ENCODE results near the gene FYN.

Gene FYN

DNA sequence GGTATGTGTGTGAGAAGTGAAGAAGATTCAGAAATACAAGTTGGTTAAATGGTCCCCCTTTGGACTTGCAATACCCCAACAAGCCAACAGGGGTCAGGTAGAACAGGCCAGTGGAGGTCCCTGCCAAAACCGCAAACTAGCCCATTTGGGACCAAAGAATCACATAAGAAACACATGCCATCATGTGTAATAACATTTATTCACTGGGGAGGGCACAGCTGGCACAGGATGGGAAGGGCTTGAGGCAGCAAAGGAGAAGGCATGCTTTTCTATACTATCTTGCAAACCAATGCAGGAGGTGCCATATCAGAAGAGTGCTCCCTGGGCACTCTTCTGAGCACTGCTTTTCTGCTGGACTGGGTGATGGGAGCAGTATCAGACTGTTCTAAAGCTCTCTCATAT lies 151.5 kb downstream of the FYN start:
- no peak for DNase-seq

DNA sequence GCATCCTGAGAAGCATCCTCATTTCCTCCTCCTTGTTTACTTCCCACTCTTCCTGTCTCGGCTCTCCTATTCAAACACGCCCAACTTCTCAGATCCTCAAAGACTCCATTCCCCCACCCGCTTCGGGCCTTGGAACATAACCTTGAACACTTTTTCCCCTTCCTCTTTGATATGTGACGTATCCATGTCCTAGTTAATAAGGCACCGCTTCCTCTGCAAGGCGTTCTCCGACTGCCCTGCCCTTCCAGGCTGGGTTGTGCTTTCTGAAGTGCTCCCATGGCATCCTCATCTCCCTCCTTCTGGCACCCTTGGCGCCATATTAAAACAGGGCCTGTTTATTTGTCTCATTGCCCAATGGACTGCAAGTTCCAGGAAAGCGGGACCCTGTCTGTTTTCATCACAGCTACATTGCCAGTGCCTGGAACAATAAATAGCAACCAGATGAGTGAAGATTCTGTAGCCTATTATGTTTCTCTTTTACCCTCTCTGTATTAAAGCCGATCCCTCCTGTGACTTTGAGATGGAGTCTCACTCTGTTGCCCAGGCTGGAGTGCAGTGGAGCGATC lies 152.2 kb downstream of the FYN start:
- DNase-seq: no peak

DNA sequence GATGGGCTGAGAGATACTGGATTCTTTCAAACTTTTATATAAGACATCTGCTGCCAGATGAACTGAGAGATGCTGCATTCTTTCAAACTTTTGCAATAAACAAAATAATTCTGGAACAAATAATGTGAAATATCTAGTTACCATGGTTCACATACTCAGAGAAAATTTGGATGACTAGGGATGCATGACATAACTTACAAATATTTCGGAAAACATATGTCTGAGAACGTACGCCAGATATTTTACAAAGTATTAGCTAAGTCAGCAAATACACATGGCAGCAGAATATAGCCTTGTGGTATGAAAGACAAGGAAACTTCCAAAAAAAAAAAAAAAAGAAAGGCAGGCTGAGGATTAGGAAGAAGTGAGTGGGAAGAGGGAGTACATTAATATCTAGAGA lies 154.3 kb downstream of the FYN start:
- DNase-seq: no peak

DNA sequence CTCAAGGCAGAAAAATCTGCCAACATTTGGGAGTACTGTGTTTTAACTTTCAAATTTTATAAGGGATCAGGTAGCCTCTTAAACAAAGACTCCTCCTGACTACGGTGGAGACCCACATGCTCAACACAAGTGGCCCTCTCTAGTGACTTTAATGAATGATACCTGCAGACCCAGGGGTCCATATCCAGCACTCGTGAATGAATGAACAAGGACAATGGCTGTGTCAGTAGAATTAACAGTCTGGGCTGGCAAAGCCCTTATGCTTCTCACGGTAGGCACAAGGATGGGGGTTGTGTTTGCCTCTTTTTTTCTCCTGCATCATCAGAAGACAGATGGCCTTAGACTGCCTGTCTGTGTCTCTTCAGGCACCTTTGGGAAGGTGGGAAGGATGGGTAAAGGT lies 154.9 kb downstream of the FYN start:
- DNase-seq: no peak

DNA sequence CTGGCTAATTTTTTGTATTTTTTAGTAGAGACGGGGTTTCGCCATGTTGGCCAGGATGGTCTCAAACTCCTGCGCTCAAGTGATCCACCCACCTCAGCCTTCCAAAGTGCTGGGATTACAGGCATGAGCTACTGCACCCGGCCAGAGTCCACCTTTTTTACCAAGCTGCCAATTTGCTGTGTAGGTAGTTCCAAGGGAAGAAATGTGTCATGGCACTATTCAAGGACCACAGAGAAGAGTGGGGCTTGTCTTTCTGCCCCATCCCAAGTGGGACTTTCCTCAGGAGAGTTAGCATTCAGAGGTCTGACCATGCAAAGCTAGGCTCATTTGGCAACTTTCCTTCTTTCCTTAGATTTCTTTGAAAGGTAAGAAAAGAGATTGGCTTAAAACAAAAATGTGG lies 155.6 kb downstream of the FYN start:
- no peak for DNase-seq

DNA sequence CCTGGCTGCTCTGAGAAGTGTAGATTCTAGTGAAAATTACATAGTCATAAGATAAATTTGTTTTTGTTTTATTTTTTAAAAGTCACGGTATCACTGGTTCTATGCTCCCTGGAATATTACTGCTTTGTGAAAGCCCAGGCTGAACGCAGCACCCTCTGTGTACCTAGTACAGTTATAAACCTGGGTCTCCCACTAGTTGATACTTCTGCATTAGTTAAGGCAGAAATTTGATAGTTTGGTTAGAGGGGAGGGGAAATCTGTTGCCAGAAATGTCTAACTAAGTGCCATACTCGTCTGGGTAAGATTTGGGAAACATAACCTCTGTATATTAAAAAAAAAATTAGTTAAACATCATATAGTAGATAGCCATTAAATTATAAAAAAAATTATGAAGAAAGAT lies 156.9 kb downstream of the FYN start:
- DNase-seq: no peak

DNA sequence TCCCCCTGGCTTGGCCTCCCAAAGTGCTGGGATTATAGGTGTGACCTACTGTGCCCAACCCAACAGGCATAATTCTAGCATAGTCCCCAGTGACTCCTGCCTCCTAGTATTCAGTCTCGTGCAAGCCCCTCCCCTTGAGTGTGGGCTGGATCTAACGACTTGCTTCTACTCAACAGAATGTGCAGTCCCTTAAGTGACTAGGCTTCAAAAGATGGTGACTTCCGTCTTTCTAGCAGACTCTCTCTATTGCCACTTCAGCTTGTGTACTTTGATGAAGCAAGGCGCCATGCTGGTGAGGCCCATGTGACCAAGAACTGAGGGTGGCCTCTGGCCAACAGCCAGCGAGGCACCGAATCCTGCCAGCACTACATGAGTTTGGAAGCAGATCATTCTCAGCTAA lies 157.9 kb downstream of the FYN start:
- peak; percentile 50 for DNase-seq

DNA sequence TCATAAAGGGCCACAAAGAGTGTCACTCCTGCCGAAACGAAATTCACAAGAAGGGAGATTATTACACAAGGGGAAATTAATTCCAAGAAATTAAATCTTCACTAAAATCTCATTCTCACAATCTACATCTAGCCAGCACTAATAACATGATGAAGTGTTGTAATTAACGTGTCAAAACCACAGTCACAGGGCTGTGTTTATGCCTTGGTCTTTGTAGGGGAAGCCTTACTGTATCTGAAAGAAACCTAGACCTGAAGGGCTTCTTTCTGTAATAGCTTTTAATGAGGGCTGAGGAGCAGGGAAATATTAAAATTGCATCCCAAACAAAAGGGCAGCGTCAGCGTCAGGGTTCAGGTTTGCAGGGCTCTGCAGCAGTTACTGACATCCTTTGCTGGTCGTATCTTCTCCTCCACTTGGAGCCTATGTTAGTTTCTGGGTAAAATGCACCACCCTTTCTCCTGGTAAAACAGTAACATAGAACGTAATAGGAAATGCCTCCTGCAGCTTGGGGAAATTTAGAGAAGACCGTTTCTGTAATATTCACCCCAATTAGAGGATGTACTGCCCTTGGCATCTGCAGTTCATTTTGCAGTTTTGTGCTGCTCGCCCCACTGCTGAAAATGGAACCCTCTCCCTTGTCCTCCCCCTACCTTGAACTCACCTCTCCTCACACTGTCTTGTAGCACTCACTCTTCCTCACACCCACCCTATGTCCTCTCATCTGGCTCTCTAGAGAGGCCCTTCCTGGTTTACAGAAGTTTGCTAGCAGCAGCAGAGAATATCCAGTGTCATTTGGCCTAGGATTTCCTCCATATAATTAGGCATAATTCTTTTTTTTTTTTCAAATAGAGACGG lies 158.6 kb downstream of the FYN start:
- DNase-seq: no peak

DNA sequence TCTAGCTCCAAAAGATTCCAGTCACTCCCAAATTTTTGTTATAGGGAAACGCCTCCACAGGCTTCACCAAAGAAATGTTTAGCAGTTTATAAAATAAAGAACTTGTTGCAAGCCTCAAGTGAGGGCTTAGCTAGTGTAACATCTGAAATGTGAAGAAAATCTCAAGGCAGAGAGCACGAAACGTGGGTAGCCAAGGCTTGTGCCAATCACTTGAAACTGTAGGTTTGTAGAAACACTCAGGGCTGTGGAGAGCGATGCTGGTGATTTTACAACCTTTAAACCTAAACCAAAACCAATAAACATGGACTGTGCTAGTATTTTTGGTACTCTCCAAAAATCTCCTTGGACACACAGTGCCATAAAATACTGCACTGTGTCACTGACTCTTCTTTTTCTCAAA lies 159.4 kb downstream of the FYN start:
- DNase-seq: no peak

DNA sequence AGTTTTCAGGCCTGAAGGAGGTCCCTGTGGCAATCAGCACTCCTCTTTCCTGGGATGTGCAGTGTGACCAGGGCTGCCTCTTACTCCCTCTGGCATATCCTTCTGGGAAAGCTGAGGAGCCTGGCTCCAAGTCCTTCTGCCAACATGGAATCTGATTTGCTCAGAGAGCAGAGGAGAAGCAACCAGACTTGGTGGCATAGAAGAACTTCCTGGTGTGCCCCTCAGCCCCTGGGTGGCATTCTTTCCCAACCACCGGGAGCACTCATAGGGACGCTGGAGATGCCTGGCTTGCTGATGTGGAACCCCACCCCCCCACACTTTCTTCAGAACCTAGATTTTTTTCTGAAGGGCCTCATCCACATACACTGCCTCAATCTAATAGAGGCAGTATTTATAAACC lies 160.0 kb downstream of the FYN start:
- DNase-seq: no peak

DNA sequence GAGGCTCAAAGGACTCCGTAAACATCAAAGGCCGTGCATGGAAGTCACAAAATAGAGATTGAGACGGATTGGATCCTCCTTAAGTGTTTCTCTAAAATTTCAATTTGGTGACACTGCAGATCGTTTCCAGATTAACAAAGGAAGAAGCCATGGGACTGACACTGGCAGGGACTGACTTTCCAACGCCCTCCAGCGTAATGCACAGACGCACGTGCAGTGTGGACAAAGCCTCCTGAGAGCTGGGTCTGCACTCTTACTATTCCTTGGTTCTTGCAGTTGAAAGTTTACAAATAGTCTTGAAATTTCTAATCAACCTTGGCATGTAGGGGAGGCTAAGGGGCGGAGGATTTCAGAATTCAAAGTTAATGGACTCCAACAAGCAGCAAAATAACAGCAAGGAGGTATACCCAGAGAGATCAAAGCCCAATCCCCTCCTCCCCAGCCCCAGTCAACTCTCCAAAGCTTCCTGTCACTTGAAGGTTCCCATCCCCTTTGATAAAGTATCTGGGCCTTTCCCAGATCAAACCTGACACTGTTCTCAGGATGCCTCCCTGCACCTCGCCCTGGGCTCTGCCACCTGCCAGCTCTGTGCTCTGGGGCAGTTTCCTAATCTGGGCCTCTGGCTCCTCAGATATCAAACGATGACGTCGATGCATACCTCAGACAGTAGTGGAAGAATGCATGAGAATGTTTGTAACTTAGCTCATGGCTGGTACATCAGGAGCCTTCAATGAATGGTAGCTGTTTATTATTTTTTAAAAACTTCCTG lies 161.1 kb downstream of the FYN start:
- no peak for DNase-seq

DNA sequence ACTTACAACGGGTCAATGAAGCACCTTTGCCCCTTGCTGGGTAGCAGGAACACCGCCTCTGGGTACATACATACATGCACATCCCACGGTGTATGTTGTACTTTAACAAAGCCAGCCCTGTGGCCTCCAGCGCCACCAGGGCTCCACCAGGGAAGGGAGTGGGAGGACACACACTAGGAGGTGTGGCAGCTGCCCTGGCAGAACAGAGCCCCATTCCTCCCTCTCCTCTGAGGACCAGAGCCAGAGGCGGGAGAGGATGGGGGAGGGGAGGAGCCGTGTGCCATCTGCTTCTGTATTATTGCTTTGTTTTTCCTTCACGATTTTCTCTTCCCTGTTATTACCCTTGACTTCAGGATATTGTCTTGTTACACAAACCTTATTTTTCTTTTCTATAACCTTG lies 161.8 kb downstream of the FYN start:
- no peak for DNase-seq

DNA sequence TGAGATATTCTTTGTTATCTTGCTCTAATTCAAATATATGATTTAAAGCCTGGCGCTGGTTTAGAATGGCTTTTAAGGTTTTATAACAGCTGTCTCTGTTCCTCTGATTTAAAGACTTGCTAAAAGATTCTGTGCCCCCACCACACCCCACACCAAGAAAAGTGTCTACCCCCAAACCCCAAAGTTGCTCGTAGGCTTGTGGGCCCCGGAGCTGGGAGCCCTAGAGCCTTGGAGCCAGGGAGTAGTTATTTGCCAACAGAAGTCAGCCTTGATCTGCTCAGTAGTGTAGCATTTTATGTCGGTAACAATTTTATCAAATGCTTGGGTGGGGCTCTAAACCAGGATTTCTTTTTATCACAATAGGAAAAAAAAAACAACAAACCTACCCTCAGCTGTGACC lies 162.3 kb downstream of the FYN start:
- DNase-seq: no peak

DNA sequence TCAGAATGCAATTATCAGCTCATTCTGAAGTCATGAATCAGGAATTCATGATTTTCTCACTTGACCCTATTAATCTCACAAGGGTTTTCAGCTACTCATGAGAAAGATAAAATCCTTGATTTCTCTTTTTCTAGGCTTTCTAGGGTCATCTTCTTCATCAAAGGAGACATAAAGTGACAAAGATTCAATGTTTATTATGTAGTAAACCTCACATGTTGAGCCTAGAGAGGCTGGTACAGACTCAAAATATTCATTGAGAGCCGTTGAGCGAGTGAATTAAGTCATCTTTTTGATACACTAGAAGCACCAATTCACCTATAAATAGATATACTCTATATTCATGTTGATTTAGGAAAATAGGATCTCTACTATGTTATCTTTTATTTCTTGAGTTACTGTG lies 162.8 kb downstream of the FYN start:
- DNase-seq: no peak

DNA sequence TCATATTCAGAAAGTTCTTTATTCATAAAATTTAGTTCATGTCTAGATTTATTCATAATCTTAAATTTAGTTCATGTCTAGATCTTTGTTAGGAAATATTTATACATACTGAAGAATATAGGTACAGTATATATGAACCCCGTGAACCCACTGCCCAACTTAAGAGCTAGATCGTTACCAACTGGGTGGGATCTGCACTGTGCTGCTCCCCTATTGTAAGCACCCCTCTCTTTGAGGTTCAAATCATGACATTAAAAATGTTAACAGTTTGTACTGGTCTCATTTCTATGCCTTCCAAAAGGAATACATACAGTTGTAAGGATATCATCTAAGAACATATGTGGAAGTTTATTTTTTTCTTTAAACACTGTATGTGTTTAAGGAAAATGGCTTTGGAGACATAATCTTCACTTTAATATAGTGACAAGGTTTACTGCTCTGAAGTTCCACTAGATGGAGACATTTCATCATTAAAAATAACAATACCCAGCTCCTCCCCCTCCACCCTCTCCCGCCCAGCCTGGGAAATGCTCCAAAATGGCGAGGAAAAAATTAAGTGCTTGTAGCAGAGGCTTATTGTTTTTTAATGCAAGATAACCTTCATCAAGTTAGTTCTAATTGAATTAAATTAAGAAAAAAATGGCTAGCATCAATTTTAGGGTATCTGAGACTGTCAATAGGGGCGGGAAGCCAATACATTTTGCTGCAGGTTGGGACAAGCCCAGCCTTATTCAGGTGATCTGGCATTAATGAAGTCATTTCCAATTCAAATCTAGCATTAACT lies 163.4 kb downstream of the FYN start:
- peak; percentile 57 for DNase-seq

DNA sequence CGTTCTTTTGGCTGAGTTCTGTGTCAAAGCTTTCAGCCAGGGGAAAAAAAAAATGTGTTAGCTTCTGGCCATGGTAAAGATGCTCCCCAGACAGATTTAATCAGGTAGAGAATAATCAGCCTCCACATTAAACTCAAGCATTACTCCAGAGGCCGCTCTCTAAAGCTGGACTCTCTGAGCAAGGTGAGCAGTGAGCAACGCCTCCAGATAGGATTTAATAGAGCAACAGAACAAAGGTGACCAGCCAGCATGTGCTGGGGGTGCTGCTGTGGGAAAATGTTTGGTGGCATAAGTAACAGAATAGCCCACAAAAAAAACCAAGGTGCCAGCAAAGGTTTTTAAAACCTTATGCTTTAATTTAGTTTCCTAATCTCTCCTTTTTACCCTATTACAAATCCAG lies 164.1 kb downstream of the FYN start:
- DNase-seq: no peak

DNA sequence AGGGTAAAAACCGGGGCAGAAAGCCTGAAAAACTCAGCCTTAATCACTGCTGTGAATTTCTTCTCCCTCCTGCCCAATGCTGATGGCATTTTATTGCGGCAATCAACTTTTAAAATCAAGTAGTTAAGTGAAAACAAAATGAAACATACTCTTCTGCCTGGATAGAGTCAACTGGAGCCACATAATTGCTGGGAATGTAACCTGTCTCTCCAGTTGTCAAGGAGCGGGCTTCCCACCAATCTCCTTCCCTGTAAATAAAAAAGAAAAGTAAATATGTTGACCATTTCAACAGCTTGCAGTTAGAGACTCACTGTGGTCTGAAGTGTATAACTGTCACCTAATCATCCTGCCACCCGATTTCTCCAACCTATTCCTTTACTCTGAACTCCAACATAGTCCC lies 165.5 kb downstream of the FYN start:
- DNase-seq: no peak

DNA sequence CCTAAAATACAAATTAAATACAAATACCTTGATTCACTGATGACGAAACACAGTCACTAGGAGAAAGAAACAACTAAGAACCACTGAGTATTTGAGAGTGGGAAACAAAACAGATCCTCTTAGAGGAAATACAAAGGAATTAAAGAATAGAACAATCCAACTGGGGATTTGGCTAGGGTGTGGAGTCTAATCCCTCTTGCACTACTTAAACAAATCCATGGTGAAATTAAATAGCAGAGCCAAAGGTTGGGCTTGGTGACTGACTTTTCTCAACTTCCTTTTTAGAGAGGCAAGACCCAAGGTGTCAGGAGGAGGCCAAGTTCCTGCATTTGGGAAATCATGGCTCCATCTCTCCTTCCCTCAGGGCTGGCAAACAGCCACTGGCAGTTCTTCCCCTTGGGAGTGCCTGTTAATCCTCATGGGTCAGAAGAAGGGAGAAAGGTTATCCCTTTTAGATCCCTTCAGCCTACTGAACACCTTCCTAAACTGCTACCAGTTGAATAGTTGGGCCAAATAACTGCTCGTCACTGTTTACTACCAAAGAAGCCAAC lies 166.3 kb downstream of the FYN start:
- no peak for DNase-seq

DNA sequence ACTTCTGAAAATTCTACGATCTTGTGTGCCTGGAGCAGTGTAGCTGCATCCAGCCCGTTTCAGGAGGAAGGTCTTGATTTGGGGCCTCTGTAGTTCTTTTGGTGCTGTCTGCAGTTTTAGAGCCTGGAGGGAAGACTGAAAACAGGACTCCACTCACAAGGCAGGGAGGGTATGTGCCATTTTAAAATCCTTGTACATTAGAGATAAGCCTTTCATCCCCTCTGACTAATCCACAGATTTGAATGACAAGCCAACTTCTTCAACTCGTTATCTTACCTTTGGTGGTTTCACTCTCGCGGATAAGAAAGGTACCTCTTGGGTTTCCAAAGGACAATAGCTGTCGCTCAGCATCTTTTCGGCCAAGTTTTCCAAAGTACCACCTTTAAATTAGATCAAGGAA lies 169.5 kb downstream of the FYN start:
- no peak for DNase-seq

DNA sequence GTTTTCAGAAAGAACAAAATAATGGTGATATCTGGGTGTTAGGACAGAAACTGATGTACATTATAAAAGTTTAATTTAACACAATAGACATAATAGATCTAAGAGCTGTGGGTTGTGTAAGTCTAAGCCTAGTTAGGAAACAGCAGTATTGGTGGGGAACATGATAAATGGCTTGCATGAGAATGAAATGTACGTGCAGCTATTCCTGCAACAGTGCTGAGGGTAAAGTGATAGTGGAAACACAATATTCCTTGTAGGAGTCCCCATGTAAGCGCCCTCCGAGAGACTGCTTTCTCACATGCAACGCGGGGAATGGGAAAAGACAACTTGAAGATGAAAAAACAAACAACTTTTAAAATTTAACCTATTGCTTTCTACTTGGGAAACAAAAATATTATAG lies 171.0 kb downstream of the FYN start:
- DNase-seq: no peak

DNA sequence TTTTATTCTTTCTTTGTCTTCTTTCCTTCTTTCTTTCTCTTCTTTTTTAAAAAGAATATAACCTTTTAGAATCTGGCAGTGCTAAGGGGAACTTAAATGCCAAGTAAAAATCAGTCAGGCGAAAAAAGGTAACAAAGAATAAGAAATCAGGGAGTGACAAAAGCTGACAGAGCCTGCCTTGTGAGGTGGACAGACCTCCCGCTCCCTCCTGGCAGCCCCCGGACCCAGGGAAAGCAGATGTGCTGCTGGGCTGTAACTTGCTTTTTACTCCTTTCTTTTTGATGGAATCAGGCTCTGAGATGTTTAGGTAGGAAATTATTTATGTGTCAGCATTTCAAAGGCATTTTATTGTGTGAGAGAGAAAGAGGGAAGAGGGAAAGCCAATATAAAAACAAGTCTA lies 172.1 kb downstream of the FYN start:
- no peak for DNase-seq

DNA sequence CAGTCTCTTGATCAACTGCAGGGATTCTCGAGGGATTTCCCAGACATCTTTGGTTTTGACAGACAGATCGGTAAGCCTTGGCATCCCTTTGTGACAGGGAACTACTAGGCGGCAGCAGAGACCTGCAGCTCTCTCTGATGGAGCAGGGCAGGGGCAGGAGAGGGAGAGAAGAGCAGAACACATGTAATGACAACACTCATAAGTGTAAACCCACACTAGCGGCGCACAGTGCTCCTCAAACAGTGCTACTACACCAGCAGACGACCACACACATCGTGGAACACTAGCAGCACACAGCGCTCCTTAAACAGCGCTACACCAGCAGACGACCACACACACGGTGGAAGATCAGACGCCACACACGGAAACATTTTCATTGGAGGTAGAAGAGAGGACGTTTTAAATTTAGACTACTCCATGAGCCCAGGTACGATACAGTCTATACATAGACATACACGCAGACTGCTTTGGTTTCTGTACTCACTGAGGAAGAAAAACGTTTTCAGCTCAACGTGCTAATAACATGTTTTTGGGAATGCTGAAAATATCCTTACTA lies 173.0 kb downstream of the FYN start:
- no peak for DNase-seq

DNA sequence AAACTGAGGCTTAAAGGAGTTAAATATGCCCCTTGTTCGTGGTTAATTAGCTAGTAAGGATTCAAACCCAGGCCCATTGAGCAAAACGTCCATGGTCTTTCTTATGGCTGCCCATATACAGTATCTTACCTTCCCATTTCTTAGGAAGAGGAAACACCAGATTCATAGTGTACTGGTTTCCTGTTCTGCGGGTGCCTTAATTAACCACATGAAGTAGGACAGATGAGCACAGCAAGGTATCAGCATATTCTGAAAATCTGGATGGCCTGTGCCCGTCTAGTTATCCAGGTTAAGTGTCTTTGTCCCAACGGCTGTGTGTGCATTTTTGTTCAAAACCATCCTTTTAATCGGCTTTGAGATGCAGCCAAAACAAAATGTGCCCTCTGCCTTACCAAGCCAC lies 174.1 kb downstream of the FYN start:
- no peak for DNase-seq

Data from activated T-cell treated with anti-CD3 and anti-CD28 coated beads, Interleukin-2, amount 50 U/mL, for 1 hour (primary cell).